ENCODE results near the gene FIG4. TPM values are rescaled to one million over a fixed set of nuclear protein-coding genes. Genes with fewer than 3 reads are reported as not detected.

Gene FIG4
- total and polyA plus RNA-seq, 2 of the 13 experiments (the other 11 are each of a cell fraction or from before 2014, with no cell fraction given): 5.5 to 7.9 TPM

DNA sequence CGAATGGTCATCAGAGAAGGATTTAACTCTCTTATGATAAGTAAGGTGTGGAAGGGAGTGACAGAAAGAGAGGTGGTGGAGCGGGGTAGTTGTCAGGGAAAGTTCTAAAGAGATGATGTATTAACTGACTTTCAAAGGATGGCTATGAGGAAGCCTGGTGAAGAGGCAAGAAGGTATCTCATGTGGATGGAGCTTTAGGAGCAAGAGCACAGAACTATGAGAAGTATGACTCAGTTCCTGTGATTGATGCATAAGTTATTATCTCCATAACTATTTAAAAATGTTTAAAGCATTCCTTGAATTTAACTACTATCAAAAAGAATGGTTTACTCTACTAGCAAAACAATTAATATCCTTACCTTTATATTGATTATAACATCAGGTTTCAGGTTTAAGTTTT is 28.9 kb upstream of the FIG4 start:
- H3K4me1 ChIP-seq (ENCODE audit: insufficient read depth, low read length): no peaks in the 10 kb centered on the region
- 90% methylated on average over 2 of the region's 2 CpGs for WGBS (ENCODE audit: low lambda C conversion rate)
- H3K36me3 ChIP-seq (replicated peaks in 1 of 2; ENCODE audit: control insufficient read depth in 1 of 2, insufficient read depth in 2 of 2, low read length in 2 of 2): no peaks in the 10 kb centered on the region
- no peaks in the 10 kb centered on the region for H3K9me3 ChIP-seq (ENCODE audit: low read length)
- H4K20me1 ChIP-seq (ENCODE audit: insufficient read depth, low read length): no peaks in the 10 kb centered on the region
- ChIA-PET POLR2A (no interaction called here), CTCF (ENCODE audit: low intra/inter-chr PET ratio, low total read pairs) (no interaction called here)
- no peak overlapping the region for H2AFZ ChIP-seq (ENCODE audit: low read length)
- ATAC-seq (no peak), FAIRE-seq (no peak), DNase-seq (ENCODE audit: low spot score) (no peak)
- H3K27me3 ChIP-seq (ENCODE audit: control insufficient read depth in 1 of 2, insufficient read depth in 2 of 2, low read length in 2 of 2): no peaks in the 10 kb centered on the region
- H3K27ac ChIP-seq (ENCODE audit: extremely low read length, insufficient read depth, low read length): no peak overlapping the region
- no peak overlapping the region for H3K4me2 ChIP-seq (ENCODE audit: low read depth, low read length)
- no peak for TF ChIP-seq KLF9 (CRISPR knock-in tag; IDR thresholded peaks at IDR 0.05; ENCODE audit: low read depth)
- TF ChIP-seq, protein P1, sequence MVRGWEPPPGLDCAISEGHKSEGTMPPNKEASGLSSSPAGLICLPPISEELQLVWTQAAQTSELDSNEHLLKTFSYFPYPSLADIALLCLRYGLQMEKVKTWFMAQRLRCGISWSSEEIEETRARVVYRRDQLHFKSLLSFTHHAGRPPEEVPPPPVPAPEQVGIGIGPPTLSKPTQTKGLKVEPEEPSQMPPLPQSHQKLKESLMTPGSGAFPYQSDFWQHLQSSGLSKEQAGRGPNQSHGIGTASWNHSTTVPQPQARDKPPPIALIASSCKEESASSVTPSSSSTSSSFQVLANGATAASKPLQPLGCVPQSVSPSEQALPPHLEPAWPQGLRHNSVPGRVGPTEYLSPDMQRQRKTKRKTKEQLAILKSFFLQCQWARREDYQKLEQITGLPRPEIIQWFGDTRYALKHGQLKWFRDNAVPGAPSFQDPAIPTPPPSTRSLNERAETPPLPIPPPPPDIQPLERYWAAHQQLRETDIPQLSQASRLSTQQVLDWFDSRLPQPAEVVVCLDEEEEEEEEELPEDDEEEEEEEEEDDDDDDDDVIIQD (CRISPR knock-in tag; IDR thresholded peaks at IDR 0.05; ENCODE audit: low read depth): no peak
- no peak for TF ChIP-seq FOXK1 (CRISPR knock-in tag; IDR thresholded peaks at IDR 0.05; ENCODE audit: borderline replicate concordance, low read depth)
- TF ChIP-seq ZNF264 (CRISPR knock-in tag; IDR thresholded peaks at IDR 0.05): no peak
- TF ChIP-seq, protein P2, sequence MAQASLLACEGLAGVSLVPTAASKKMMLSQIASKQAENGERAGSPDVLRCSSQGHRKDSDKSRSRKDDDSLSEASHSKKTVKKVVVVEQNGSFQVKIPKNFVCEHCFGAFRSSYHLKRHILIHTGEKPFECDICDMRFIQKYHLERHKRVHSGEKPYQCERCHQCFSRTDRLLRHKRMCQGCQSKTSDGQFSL (CRISPR knock-in tag; IDR thresholded peaks at IDR 0.05): no peak
- TF ChIP-seq SRY (CRISPR knock-in tag; IDR thresholded peaks at IDR 0.05): no peak
- TF ChIP-seq, protein P3, sequence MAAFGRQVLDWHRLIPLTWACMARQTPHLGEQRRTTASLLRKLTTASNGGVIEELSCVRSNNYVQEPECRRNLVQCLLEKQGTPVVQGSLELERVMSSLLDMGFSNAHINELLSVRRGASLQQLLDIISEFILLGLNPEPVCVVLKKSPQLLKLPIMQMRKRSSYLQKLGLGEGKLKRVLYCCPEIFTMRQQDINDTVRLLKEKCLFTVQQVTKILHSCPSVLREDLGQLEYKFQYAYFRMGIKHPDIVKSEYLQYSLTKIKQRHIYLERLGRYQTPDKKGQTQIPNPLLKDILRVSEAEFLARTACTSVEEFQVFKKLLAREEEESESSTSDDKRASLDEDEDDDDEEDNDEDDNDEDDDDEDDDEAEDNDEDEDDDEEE (CRISPR knock-in tag; IDR thresholded peaks at IDR 0.05): no peak
- no peak overlapping the region for H3K4me3 ChIP-seq (replicated peaks in 1 of 3; ENCODE audit: insufficient read depth in 1 of 3, low read depth in 2 of 3, low read length in 3 of 3)
- in situ Hi-C loops (cut with HindIII; ENCODE audit: extremely low pct_ligation_motif_present, low pct_unique_long_range_greater_than_20kb): no loop called here
- no peak overlapping the region for H3K9ac ChIP-seq (ENCODE audit: insufficient read depth, low read depth, low read length)
- H3K79me2 ChIP-seq (ENCODE audit: insufficient read depth, low read length): no peaks in the 10 kb centered on the region
- intact Hi-C loops (cut with micrococcal nuclease; ENCODE audit: unreplicated experiment): no loop called here
- BruUV-seq (replicated peaks): no TSS peak

All from HepG2 (cell line).